ENCODE data around the gene MAPK8IP2.
"Not testable (repeated sequence)": the region's sequence is repeated elsewhere in the genome, so short reads cannot be mapped to it uniquely, and the experiment has no call there.

Gene MAPK8IP2

GRCh38 chr22:50600967-50601668 lies 525 bp downstream of the MAPK8IP2 start:
- DNase-seq: no peak

GRCh38 chr22:50601669-50602337 lies 1.2 kb downstream of the MAPK8IP2 start:
- DNase-seq: no peak

DNA sequence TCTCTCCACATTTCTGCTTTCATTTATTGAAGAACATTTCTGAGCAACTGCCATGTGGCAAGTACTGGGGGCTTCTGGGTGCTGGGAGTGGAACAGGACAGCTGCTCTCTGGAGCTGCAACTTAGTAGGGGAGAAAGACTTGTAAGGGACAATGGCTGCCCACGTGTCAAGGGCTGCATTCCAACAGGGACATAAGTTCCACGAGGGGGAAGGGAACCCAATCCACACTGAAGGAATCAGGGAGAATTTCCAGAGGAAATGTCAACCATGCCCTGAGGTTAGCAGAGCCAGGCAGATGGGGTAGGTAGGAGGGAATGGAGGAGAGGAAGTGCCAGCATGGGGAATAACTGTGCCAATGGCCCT lies 1.7 kb downstream of the MAPK8IP2 start:
- no peak for DNase-seq

GRCh38 chr22:50603511-50604255 lies 3.1 kb downstream of the MAPK8IP2 start:
- DNase-seq: no peak

- no peak for DNase-seq
Measured at GRCh38 chr22:50604256-50605001, 3.8 kb downstream of the MAPK8IP2 start.

DNA sequence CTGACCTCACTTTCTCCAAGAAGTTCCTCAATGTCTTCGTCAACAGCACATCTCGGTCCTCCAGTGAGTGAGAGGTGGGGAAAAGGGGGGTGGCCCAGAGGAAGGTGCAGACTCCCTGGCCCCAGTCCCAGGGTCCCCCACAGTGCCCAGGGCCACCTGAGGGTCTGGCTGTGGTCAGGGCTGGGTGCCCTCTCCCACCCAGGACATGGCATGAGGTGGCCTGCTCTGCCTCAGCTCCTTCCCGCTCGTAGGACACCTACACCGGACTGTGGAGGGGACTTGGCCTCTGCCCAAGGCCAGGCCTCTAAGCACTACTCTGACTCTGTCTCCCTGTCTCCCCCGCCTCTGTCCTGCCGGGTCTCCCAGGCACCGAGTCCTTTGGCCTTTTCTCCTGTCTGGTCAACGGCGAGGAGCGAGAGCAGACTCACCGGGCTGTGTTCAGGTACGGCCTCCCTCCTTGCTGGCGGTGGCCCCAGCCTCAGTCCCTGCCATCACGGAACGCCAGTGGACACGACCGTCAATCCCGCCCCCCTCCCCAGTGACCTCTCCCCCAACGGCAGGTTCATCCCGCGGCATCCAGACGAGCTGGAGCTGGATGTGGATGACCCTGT lies 4.5 kb downstream of the MAPK8IP2 start:
- DNase-seq: no peak

GRCh38 chr22:50605613-50606074 lies 5.1 kb downstream of the MAPK8IP2 start:
- no peak for DNase-seq

DNA sequence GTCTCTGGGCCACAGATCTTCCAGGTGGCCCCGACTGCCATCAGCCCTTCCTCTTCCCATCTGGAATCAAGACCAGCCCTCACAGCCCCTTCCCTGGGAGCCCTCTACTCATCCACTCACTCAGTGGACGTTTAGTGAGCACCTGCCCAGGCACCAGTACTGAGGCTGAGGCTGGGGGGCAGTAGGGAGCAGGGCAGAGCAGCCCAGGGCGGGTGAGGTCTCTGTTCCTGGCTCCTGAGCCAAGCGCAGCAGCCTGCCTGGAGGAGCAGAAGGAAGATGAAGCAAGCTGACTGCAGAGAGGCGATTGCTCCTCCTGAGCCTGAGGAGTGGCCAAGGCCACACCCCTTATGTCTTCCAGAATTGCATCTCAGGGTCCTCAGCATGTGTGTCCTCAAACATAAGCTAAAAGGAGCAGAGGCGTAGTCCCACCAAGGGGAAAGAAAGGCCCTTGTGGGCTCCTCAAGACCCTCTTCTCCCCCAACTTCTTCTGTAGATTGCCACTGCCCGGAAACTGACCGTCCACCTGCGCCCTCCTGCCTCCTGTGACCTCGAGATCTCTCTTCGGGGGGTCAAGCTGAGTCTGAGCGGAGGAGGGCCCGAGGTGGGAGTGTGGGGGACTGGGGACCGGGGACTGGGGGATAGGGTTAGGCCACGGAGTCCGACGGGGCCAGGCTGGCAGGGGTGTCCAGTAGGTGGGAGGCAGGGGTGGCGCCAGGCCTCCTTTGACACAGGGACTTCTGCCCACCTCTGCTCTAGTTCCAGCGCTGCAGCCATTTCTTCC lies 5.8 kb downstream of the MAPK8IP2 start:
- DNase-seq: no peak

GRCh38 chr22:50606946-50607658 lies 6.5 kb downstream of the MAPK8IP2 start:
- no peak for DNase-seq

DNA sequence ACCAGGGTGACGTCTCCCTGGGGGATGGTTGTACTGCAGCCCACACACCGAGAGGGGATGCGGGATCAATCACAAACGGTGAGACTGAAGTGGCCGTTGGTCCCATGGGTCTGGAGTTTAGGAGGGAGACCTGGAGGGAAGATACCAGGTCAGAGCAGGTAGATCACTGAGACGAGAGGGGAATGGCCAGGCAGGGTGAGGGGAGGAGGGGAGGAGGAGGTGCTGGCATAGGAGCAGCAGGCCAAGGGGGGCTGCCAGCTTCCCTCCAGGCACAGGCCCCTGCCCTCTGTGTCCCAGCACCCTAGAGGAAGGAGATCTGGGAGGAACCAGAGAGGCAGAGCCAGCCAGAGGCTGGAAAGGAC lies 7.0 kb downstream of the MAPK8IP2 start:
- no peak for DNase-seq

GRCh38 chr22:50608058-50608840 lies 7.7 kb downstream of the MAPK8IP2 start:
- not testable (repeated sequence) for DNase-seq

- DNase-seq: no peak
Measured at GRCh38 chr22:50608996-50609395, 8.4 kb downstream of the MAPK8IP2 start.

GRCh38 chr22:50609599-50609998 lies 9.0 kb downstream of the MAPK8IP2 start:
- no peak for DNase-seq

GRCh38 chr22:50610041-50610451 lies 9.5 kb downstream of the MAPK8IP2 start:
- no peak for DNase-seq

DNA sequence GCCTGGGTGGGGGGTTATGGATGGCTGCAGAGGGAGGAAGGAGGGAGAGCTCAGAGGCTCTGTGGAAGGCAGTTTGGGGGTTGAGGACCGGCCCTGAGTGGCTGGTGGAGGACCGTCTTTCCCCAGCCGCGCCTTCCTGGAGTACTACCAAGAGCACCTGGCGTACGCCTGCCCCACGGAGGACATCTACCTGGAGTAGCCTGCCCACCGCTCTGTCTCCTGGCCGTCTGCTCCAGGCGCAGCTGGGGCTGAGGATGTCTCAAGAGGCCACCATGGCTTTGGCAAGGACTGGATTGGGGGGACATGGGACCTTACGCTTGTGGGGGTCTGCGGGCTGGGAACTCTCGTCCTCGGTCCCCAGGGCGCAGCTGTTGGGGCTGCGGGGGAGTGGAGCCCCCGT lies 10.0 kb downstream of the MAPK8IP2 start:
- no peak for DNase-seq

GRCh38 chr22:50611341-50612060 lies 10.9 kb downstream of the MAPK8IP2 start:
- DNase-seq: no peak

DNA sequence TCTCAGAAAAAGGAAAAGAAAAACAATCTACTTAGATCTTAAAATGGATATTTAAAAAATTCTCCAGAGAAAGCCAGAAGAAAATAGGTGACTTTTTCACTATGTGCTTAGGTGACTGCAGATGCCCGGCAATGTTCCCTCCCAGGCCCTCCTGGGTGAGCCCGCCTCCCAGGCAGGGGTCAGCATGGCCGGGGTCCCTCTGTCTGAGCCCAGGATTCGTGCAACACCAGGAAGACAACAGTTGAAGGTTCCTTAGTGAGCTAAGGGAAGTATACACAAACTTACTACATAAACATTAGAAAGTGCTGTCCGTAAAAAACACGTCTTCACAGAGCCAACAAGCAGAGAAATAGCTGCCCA lies 11.6 kb downstream of the MAPK8IP2 start:
- DNase-seq: no peak

DNA sequence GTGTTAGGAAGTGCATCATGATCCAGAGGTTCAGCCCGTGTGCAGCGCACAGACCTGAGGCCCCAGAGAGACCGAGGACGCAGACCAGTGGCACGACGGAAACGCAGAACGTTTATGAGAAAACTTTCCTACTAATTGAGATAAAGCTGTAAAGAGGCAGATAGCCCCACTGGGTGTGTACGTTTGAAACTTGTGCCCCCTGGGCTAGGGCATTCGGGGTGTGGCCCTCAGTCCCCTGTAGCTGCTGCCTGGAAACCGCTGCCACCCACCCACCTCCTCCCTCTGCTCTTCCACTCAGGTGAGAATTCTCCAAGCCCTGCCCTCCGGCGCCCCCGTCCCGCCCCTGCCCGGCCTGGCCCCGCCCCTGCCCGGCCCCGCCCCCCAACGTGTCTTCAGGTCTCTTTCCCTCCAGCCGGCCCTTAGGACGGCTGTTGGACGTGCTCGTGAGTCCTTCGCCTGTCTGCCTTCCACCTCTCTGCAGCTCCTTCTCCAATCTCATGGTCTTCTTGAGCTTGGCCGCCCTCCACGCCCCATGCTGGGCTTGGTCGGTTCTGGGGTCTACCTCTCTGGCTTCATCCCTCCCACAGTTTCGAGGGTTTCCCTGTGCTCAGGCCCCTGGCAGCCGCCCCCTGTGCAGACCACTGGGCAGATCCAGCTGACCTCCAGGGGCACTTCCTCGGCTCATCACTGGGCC lies 12.1 kb downstream of the MAPK8IP2 start:
- no peak for DNase-seq

- DNase-seq: no peak
Measured at GRCh38 chr22:50613291-50613981, 12.8 kb downstream of the MAPK8IP2 start.

Data from activated CD8-positive, alpha-beta memory T cell treated with anti-CD3 and anti-CD28 coated beads, Interleukin-2, amount 50 U/mL, for 4 hours (primary cell).